NCI-H1930 (cell line): ENCODE data around the gene NFASC.

ENCODE experiments used
- DNase-seq, 2 experiments: peaks; one replicate each; lab custom pipeline; 2025; lab: John Stamatoyannopoulos, UW

Gene NFASC

GRCh38 chr1:204859861-204860267 lies 10.8 kb upstream of the NFASC start:
- DNase-seq = no peak

GRCh38 chr1:204863024-204863423 lies 7.6 kb upstream of the NFASC start:
- no peak for DNase-seq

DNA sequence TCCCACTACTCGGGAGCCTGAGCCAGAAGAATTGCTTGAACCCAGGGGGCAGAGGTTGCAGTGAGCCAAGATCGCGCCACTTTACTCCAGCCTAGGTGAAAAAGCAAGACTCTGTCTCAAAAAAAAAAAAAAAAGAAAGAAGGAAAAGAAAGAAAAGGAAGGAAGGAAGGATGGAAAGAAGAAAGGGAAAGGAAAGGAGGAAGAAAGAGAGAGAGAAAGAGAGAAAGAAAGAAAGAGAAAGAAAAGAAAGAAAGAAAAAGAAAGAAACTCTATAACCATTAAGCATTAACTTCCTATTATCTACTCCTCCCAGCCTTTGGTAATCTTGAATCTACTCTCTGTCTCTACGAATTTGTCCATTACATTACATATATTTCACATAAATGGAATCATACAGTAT lies 6.9 kb upstream of the NFASC start:
- DNase-seq = no peak

DNA sequence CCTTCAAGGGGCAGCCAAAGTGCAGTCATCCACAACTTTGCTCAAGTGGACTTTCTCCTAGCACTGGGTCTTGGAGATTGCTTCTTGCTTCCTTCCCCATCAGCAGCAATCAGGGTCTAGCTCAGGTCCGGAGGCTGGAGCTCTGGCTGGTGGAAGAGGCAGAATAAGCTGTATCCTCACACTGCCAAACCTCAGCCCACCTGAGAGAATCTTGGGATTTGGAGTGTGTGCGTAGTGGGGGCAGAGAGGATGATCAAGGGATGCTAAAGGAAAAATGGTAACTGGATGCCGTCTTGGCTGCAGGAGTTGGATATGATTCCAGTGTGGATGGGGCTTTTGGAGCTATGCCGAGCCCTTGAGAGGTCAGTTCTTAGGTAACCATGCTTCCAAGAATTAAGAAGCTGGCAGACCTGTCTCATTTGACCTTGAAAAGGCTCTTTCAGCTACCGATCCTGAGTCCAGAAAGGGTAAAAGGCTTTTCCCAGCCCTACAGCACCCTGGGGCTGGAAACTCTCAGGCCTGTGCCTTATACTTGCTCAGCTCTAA lies 4.5 kb upstream of the NFASC start:
- no peak for DNase-seq

GRCh38 chr1:204867203-204867602 lies 3.5 kb upstream of the NFASC start:
- no peak for DNase-seq

DNA sequence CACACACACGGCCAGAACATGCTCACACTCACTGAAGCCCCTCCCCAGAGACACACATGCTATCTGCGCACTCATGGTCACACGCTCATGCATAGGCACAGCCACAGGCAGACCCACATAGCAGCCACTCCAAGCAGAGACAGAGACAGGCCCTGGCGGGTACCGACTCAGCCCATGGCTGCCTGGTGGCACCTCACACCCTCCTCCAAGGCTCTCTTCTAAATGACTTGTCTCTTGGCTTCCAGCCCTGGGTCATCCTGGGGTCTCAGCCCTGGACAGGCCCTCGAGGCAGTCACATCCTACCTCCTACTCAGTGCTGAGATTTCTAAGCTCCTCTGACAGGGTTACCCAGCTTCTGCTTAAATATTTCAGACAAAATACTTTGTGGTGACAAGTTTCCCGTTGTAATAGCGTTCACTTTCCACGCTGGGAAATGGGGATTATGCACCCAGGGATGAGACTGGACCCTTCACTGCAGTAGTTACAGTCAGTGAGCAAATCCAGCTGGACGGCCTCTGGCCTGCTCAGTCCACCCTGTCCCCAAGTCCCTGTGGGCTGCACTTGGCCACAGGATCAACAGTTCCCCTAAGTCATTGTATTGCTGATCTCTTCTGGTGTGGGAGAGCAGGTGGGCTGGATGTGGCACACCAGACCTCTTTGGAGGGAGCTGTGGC lies 2.9 kb upstream of the NFASC start:
- DNase-seq = no peak

GRCh38 chr1:204868340-204868700 lies 2.3 kb upstream of the NFASC start:
- no peak for DNase-seq

- DNase-seq = no peak
Observed at GRCh38 chr1:204869097-204869496, 1.6 kb upstream of the NFASC start.

- no peak for DNase-seq
Observed at GRCh38 chr1:204871405-204872037, 859 bp downstream of the NFASC start.

- DNase-seq = no peak
Observed at GRCh38 chr1:204872262-204872881, 1.7 kb downstream of the NFASC start.

DNA sequence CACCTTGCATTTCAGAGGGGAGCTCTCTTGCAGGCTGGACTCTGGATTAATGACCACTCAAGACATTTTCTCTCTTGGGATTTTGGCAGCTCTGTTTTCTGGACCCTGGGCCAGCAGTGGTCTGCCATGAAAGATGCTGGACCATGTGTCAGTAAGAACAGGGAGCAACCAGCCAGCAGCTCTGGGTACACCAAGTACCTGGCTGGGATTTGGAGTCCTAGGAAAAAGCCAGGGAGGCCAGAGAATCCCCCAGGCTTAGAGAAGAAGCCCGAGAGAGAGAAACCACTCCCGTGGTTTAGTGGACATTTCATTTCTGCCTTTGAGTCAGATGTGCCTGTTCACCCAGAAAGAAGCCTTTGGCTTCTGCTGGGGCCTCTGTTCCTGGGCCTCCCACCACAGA lies 2.5 kb downstream of the NFASC start:
- no peak for DNase-seq

DNA sequence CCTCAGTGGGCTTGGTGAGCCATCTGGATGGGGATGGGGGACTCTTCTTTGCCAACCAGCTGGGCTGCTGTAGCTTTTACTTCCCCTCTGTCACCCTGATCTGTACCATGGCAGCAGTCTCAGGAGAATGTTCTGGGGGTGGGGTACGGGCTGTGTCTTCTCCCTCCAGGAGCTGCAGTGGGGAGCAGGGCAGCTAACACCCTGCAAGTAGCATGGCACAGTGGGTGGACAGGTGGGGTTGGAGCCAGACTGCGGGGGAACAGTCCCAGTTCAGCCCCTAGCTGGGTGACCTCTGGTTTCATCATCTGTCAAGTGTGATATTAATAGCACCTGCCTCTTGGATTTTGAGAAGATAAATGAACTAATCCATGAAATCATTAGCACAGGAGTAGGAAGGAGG lies 3.1 kb downstream of the NFASC start:
- no peak for DNase-seq

GRCh38 chr1:204874274-204874673 lies 3.6 kb downstream of the NFASC start:
- no peak for DNase-seq

GRCh38 chr1:204875255-204875654 lies 4.6 kb downstream of the NFASC start:
- DNase-seq = no peak

GRCh38 chr1:204878621-204879234 lies 8.1 kb downstream of the NFASC start:
- no peak for DNase-seq

DNA sequence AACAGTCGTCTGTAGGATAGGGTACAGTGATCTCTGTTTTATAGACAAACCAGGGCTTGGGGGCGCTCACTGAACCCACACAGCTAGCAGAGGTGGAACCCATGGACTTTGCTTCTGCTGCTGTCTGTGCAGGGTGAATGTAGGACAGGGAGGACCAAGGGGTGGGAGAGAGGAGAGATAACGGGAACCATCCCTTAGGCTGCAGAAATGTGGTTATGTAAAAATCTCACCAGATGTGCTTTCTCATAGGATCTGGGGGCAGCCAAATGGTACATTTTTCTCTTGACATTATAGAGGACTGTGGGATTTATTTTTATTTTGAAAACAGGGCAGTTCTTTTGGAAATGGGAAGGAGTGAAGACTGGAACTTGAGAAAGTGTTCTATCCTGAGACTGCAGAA lies 8.7 kb downstream of the NFASC start:
- no peak for DNase-seq

DNA sequence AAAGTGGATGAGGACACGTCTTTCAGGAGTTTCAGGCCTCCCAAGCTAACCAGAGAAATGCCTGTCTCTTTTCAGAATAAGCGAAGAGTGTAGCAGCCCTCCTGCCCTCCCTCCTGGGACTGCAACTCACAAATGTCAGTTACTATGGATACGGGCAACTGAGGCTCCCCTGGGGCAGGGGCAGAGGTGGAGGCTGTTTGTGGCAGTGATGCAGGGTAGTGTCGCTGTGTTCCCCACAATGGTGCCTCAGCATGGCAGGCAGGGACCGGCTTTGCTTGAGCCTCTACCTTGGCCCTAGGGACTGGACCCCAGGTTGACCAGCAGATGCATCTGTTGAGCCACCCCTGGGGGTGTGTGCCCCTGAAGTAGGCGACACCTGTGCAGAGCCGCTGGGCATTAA lies 10.2 kb downstream of the NFASC start:
- no peak for DNase-seq

DNA sequence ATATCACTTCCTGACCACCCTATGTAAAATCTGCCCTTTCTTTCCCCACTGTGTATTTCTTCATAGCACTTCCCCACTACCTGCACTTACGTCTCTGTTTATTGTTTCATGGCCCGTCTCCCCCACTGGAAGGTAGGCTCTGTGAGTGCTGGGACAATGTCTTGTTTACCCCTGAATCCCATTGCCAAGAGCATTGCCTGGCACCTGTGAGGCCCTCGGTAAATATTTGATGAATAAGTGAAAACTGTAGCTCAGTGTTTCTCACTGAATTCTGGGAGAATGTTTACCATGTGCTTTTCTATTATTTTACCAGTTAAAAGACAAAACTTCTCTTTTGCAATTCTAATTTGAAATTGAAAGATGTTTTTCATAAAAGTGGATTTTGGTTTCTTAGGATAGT lies 11.8 kb downstream of the NFASC start:
- no peak for DNase-seq

GRCh38 chr1:204883405-204883804 lies 12.7 kb downstream of the NFASC start:
- DNase-seq = no peak

DNA sequence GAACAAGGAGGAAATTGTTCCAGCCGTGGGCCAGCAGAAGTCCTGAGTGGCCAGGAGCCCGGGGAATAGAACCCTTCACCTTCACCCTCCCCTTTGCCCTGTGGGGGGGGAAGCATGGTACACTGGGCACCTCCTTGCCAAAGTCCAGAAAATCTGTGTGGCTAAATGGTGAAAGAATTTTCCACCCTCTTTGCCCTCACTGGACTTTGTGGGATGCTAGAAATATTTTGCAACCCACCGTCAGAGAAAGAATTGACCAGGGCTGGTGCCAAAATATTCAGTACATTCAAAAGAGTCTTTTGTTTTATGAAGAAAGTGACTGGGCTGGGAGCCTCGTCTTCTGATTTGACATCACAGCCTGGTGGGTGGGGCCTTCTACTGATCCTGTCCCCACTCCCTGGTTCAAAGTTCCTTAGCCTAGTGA lies 14.6 kb downstream of the NFASC start:
- DNase-seq = no peak

GRCh38 chr1:204885790-204886189 lies 15.1 kb downstream of the NFASC start:
- no peak for DNase-seq

DNA sequence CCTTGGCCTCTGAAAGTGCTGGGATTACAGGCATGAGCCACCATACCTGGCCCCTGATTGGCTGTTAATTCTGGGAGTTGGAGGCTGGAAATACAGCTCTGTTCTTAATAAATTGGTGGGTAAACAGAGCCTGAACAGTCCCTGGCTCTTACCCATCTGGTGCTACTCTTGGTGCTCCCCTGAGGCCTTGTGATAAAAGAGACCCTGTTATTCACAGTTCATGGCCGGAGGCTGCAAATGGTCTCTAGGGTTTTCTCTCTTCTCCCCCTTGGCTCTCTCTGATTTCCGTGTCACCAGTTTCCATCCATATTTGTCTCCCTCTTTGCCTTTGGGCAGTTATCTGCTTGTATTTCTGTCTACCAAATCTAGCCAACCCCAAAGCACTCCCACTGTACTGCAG lies 17.2 kb downstream of the NFASC start:
- no peak for DNase-seq

DNA sequence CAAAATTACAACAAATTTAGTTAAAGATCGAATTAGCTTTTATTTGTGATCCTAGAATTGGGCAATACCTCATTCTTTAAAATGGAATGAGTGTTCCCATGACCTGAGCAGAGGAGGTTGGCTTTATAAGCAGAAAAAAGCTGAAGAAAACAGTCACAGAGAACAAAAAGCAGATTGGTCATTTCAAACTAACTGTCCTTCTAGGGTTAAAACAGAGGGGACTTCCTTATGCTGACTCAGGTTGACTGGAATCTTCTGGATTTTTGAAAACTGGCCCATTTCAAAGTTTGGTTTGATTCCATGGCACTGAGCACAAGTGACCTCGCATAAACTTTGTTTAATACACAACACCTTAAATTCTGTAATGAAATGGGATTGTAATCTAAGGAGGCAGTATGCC lies 17.6 kb downstream of the NFASC start:
- no peak for DNase-seq
